HG03457 (cell line): ENCODE measurements around the gene TULP4.
A peak's percentile ranks its signal among the peaks of the same experiment; 100 is the strongest.

Source experiments
- ATAC-seq: cut with Tn5 transposase; IDR thresholded peaks from one replicate; pipeline ENCODE4 v1.9.1; 2021; ENCODE audit warnings: moderate number of reproducible peaks; ENCODE audit not compliant: unreplicated experiment

TULP4 gene, protein sequence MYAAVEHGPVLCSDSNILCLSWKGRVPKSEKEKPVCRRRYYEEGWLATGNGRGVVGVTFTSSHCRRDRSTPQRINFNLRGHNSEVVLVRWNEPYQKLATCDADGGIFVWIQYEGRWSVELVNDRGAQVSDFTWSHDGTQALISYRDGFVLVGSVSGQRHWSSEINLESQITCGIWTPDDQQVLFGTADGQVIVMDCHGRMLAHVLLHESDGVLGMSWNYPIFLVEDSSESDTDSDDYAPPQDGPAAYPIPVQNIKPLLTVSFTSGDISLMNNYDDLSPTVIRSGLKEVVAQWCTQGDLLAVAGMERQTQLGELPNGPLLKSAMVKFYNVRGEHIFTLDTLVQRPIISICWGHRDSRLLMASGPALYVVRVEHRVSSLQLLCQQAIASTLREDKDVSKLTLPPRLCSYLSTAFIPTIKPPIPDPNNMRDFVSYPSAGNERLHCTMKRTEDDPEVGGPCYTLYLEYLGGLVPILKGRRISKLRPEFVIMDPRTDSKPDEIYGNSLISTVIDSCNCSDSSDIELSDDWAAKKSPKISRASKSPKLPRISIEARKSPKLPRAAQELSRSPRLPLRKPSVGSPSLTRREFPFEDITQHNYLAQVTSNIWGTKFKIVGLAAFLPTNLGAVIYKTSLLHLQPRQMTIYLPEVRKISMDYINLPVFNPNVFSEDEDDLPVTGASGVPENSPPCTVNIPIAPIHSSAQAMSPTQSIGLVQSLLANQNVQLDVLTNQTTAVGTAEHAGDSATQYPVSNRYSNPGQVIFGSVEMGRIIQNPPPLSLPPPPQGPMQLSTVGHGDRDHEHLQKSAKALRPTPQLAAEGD (N-terminal part only)

DNA sequence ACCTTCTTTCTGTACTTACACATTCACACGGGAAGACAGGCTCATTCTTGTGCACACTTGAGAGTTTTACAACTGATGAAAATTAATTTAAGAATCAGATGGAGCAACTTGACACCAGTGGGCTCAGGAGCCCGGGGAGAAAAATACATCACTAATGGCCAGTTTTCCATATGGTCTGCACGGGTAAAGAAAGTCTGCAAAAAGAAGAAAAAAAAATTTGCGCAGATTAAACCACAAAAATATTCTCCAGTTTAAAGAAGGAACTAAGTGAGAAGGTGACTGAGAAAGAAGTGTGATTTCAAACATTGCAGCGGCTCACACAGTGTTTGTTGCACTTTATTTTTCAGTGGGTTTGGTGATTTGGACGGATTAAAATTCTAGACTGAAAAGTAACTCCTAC is at the start of gene TULP4:
TULP4 (plus strand) TSS at position 301 of the 400 bp plus-strand sequence. CDS start 1,552 bp downstream, outside the sequence.
- no peak for ATAC-seq

DNA sequence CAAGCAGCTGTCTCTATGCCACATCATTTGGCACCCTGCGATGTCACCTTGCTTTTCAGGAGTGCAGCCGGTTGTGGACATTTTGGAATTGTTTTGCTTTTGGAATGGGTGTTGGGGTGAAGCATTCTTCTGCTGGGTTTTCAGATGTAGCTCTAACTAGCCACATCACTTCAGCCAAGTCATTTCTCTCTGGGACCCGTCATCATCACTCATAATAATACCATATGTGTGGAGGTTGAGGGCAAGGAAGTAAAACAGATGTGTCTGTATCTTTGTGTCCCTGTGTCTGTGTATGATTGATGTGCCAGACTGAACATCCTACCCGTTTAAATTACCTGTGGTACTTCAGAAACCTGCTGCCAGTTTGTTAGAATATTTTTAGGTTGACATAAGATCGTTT is 49.5 kb upstream of the TULP4 start:
- ATAC-seq, result no peak

DNA sequence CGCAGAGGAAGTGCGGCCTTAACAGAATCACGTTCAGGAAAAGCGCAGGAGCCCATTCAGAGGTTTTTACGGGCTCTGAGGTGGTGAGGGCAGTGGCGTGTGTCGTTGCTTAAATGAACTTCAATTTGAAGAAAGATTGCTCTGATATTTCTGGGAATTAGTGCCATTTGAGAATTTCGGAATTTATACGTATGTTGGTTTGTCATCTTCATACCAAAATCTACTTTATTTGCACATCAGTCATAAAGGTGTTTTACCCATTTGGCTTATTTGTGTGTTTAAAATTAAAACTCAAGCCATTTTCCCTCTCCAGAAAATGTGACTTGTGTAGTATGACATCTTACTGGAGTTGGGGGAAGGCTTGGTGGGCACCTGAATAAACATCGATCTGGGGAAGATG is 48.1 kb upstream of the TULP4 start:
- no peak for ATAC-seq

DNA sequence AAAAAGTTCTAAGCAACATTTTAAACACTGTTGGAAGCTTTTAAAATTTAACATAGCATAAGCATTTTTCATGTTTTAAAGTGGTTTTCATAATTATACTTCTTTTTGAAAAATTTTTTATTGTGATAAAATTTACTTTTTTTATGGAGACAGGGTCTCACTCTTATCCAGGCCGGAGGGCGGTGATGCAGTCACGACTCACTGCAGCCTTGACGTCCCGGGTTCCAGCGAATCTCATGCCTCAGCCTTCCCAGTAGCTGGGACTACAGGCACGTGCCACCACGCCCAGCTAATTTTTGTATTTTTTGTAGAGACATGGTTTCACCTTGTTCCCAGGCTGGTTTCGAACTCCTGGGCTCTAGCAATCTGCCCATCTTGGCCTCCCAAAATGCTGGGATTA is 46.1 kb upstream of the TULP4 start:
- no peak for ATAC-seq

DNA sequence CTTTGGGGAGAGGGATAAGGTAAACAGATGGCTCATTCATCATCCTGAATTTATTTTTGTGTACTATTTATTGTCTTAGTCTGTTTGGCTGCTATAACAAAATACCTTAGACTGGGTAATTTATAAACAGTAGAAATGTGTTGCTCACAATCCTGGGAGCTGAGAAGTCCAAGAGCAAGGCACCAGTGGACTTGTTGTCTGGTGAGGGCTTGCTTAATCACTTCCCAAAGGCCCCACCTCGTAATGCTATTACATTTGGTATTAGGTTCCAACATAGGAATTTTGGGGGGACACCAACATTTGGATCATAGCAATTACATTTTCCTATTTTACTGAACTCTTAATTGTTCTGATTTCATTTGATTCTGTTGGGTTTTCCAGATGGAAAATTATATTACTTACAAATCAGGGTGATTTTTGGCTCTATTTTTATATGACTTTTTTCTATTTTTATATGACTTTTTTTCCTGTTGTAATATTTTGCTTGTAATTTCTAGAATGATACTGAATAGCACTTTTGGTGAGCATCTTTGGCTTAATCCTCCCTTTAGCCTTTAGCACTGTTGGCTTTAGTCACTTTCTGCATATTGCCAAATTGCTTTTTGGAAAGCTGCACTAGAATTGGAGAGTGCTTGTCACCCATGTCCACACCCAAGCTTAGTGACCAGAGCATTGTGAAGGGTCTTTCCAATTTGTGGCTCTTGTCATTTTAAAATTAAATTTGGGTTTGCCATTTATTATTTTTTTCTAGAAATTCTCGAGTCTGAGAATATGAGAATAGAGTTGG is 43.7 kb upstream of the TULP4 start:
- no peak for ATAC-seq

DNA sequence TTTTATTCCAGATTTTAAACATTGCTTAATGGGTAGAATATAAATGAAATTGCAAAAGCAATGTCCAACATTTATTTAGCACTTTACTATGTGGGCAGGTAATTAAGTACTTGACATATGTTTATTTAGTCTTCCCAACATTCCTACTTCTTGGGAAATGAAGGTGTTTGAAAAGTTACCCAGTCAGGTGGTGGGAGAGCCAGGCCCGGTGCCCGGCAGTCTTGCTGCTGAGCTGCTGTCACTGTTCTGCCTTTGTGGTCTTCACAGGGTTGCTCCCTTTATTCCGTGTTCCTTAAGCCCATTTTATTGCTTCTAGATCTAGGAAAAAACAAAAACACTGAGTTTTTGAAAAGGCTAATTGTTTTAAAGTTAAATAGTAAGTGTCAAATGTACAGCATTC is 42.6 kb upstream of the TULP4 start:
- ATAC-seq, result no peak

DNA sequence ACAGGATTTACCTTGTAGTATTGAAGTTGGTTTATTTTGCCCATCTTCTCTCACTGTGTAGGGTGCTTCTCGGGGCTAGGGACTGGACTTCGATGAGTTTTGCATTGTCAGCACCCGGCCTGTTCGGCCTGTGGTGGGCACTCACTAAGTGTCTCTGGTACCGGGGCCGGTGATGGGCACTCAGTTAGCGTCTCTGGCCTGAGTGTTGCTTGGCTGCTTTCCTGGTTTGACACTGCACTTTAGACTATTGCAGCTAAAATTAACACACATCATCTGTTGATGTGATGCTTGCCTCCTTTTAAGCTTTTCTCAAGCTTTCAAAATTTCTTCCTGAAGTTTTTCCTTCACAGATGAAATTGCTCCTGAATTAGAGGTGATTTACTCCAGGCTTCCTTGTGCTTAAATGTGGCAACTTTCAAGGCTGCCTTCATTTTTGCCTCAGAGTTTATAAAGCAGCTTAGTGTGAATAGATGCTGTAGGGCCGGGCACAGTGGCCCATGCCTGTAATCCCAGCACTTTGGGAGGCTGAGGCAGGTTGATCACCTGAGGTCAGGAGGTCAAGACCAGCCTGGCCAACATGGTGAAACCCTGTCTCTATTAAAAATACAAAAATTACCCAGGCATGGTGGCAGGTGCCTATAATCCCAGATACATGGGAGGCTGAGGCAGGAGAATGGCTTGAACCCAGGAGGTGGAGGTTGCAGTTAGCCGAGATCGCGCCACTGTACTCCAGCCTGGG is 41.7 kb upstream of the TULP4 start:
- ATAC-seq, result no peak

DNA sequence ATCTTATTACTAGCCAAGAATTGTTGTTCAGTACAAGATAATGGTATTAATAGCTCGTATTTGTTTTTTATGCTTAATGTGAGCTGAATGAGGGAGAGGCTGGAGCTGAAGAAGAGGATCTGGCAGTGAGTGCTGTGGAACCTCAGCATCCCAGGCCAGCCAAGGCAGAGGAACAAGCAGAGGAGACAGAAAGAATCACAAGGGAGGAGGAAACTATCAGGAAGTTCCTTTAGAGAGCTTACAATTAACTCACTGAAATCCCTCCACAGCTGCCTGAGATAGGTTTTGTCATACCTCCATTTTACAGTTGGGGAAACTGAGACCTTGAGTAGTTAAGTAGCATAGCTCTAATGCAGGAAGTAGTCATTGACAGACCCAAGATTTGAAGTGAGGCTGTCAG is 39.9 kb upstream of the TULP4 start:
- ATAC-seq, result no peak

DNA sequence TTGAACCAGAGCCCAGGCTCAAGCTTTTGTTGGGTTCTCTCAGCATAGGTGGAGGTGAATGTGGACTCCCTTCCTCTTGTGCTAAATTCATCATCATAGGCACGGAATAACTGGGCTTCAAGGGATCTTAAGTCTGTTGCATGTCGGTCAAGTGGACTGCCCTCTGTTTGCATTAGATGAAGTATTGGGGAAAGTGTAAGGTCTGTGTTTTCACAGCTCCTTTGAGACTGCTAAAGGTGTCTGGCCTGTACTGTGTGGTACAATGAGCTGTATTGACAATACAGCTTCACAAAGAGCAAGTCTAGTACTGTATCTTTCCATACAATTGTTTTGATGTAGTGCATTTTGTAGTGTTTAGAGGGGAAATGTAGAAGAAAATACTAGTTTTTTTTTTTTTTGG is 34.3 kb upstream of the TULP4 start:
- no peak for ATAC-seq

DNA sequence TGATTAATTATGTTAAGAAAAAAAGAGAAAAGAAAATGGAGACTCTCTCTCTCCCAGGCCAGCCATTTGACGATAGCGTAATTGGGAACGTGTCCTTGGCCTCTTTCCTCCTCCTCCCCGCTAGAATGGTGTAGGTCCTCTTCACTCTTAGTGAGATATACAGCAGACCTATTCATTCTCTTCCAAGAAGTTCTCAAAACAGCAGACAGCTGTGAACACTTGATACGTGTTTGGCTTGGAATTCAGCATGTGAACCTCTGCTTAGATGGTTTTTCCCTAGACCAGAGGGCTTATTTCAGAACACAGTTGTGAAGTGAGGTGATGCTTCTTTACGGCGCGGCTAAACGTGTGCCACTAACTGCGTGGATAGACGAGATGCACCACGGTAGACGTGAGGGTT is 32.6 kb upstream of the TULP4 start:
- no peak for ATAC-seq

DNA sequence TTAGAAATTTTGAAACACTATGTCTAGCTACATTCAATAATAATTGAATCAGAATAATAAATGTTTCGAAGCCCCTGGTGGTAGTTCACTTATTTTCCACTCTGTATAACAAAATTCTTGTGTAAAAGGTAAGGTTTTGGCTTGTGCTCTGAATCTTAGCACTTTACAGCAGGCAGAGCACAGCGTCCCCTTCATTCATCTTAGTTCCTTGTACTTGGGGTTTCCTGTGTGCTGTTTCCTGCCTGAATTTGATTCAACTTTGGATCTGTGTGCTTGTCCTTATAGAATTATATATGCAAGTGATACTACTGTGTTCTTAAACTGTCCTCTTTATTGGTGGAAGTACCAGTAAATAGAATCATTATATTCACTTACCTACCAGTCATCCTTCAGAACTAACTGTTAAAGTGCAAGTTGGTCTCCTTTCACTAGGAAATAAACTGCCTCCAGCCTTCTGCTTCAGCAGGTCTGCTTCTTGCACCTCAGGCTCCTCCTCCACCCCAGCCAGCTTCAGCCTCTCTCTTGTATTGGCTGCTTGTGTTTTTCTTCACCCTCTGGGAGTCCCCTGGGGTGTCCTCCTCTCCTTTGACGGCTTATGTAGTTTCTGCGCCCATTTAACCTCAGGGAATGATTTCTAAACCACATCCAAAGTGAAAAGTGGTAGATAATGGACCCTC is 28.8 kb upstream of the TULP4 start:
- no peak for ATAC-seq

DNA sequence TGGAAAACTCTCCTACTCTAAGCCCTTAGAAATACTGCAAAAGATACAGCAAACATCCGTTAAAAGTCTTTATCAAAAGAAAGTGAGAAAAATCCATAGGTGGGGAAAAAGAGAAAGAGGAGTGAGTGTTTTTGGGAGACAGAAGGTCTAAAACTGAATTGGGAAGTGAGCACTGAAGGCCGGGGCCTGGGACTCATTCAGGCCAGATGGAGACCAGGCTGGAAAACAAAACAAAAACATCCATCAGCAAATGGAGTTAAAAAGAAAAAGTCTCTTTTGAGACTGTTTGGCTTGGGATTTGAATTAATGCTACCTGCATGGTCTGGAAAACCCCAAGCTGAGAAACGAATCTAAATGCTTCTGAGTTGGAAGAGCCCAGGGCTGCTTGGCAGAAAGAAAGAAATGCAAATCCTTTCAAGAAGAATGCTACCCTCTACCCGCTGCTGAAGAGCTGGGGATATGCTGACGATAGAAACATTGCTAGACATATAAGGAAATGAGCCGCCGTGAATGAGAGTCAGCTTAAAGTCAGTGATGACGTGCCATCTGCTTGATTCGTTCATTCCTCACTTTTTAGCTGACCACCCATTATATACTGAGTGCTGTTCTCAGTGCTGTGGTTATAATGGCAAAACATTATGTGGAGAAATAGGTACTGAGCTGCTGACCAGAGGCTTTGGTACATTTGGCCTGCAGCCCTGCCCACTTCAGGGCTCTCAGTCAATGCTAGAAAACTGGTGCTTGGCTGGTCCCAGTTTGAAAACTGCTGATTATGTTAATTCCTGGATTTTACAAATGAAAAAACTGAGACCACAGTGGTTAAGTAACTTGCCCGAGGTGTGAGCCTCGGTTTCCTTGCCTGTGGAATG is 28.0 kb upstream of the TULP4 start:
- ATAC-seq, result no peak

DNA sequence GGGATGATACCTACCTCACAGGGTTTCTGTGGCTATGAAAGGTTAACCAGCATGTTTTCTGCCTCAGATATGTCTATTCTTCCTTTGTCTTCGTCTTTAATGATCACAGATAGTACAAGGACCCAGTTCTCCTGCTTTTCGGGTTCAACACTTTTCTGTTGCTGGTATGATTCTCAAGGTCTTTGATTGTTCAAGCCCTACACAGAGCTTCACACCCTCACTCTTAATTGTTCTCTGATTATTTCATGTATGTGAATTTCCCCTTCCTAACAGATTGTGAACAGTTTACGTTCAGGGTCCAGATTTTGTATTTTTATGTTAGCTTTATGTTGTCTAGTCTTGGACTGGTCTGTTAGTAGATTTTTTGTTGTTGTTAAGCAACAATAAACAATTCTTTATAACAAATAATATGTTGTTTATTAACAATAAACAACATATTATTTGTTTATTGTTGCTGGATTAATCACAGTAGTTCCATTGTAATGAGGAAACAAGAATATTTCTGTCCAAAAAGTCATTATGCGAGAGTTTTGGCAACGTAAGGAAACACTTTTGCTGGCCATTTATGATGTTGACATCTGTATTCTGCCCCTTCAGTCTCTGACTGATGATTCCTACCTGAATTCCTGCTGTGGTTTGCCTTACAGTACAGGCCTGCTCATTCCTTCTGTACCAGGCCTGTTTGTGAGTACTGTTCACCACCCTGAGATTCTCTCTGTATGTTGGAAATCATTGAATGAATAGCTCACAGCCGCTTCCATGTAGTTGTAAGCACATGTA is 27.2 kb upstream of the TULP4 start:
- no peak for ATAC-seq

DNA sequence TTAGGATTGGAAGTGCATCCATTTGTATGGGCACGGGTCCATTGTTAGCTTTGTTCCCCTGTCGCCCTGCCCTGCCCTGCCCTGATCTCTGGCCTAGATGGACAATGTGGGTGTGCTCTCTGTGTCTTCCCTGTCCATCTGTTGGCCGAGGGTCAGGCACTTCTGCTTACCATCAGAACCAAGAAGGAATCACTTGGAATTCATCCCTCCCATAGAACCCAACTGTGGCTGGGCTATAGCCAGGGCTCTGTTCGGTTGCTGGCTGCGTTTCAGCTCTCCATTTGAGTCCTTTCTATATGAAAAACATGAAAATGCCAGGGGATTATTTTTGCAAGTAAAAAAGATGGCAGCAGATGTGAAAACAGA is 26.6 kb upstream of the TULP4 start:
- ATAC-seq, result no peak

DNA sequence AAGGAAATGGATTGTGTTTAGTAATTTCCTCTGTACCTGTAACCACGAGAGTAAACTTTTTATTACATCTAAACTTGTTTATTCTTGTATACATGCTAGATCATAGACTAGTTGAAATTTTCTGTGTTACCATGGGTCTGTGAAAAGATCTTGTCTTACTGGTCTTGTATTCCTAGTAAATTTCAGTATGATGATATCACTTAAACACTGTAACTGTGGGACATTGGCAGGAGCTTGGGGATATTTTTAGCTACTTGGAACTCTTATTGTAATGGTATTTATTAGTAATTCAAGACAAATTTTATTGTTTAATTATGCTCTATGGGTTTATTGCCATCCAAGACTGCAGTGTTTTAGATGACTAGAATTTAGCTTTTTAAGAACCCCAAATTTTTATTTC is 25.9 kb upstream of the TULP4 start:
- no peak for ATAC-seq

DNA sequence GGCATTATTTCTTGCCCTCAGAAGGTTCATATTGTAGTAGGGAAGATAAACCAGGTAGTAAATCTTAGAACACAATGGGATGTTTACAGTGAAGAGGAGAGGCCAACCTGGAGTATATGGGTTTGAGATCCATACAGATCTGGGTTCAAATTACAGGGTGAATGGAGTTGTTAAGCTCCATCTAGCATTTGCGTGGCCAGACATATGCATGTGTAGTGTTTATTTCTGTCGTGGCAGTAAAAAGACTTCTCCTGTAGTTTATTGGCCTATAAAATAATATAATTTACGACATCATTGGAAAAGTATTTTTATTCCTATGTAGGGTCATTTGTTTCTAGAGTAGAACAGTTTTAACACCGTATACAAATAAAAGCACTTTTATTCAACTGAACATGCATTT is 25.2 kb upstream of the TULP4 start:
- ATAC-seq, result no peak

DNA sequence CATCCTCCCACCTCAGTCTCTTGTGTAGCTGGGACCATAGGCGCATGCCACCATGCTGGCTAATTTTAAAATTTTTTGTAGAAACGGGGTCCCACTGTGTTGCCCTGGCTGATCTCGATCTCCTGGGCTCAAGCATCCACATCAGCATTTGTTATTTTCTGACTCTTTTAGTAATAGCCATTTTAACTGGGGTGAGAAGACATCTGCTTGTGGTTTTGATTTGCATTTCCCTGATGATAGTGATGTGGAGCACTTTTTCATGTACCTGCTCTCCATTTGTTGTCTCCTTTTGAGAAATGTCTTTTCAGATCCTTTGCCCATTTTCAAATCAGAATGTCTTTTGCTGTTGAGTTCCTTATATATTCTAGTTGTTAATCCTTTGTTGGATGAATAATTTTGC is 22.2 kb upstream of the TULP4 start:
- no peak for ATAC-seq

DNA sequence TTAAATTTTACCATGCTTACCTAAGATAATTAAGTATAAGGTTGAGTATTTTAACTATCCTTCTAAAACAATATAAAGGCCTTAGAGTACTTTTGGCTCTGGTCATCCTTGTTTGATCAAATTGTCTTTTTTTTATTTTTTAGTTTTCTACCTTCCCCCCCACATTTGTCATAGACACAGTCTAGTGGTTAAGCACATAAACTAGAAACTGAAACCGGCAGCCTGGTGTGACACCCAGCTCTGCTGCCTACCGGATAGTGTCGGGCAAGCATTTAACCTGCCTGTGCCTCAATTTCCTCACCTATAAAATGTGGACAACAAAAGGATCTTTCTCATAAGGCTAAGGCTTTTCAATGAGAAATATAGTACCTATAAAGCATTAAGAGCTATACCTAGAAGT is 21.6 kb upstream of the TULP4 start:
- peak; percentile 71 for ATAC-seq

DNA sequence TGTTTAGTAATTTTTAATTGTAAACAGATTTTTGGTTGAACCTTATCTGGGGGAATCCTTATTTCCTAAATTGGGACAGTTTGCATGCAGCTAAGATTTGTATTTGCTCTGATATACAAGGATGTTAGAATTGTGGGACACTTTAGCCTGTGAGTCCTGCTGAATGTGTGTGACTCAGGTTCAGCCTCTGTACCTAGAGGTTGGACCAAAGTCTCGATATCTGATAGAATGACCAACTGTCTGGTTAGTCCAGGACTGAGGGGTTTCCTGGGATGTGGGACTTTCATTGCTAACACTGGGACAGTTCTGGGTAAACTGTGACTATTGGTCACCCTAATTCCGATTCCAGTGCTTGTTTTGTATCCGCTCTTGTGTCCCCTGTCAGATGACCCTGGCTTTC is 20.2 kb upstream of the TULP4 start:
- no peak for ATAC-seq
